PFSK-1 (cell line): Measurements from ENCODE around the gene PROSER3.

Source experiments
- FOXP2 ChIP-seq: optimal IDR thresholded peaks from 2 replicates; pipeline ENCODE3; 2011; ENCODE audit warnings: borderline replicate concordance, control low read depth, inconsistent platforms; ENCODE audit not compliant: insufficient read depth; ENCODE audit errors: extremely low read length, extremely low read depth
- POLR2AphosphoS5 ChIP-seq: IDR thresholded peaks from 2 replicates; pipeline ENCODE4 v1.6.1; 2012; ENCODE audit warnings: low read depth, mild to moderate bottlenecking, control low read depth, low read length, moderate library complexity
- REST ChIP-seq, 2 experiments: IDR thresholded peaks; 2 replicates each; pipeline versions ENCODE4 v1.6.1 to v1.8.0; 2011 to 2012; ENCODE audit warnings: low read depth in 2 of 2, low read length in 2 of 2, control low read depth in 1 of 2, inconsistent platforms in 1 of 2, mild to moderate bottlenecking in 1 of 2, moderate library complexity in 1 of 2; ENCODE audit not compliant: insufficient read depth in 1 of 2
- SIN3A ChIP-seq: IDR thresholded peaks from 2 replicates; pipeline ENCODE4 v1.6.1; 2012; ENCODE audit warnings: mild to moderate bottlenecking, low read length, moderate library complexity, borderline replicate concordance; ENCODE audit not compliant: insufficient read depth
- TAF1 ChIP-seq: IDR thresholded peaks from 2 replicates; pipeline ENCODE4 v1.6.1; 2012; ENCODE audit warnings: low read length, control low read depth, borderline replicate concordance; ENCODE audit not compliant: insufficient read depth

Gene PROSER3

GRCh38 chr19:35790981-35791813 is 33.2 kb downstream of the PROSER3 start:
- TF ChIP-seq REST (IDR thresholded peaks at IDR 0.05; ENCODE audit: insufficient read depth in 1 of 2, low read depth in 2 of 2, low read length in 2 of 2) (no peak), POLR2AphosphoS5 (no peak), SIN3A (no peak), TAF1 (no peak), FOXP2 (no peak)

- TF ChIP-seq REST (IDR thresholded peaks at IDR 0.05; ENCODE audit: insufficient read depth in 1 of 2, low read depth in 2 of 2, low read length in 2 of 2) (no peak), TAF1 (no peak), POLR2AphosphoS5 (no peak), SIN3A (no peak), FOXP2 (no peak)
Measured at GRCh38 chr19:35791814-35792279, 33.9 kb downstream of the PROSER3 start.

GRCh38 chr19:35792312-35792711 is 34.3 kb downstream of the PROSER3 start:
- TF ChIP-seq SIN3A (no peak), POLR2AphosphoS5 (no peak), REST (IDR thresholded peaks at IDR 0.05; ENCODE audit: insufficient read depth in 1 of 2, low read depth in 2 of 2, low read length in 2 of 2) (no peak), TAF1 (no peak), FOXP2 (no peak)

GRCh38 chr19:35792888-35793287 is 34.9 kb downstream of the PROSER3 start:
- no peak for TF ChIP-seq REST (IDR thresholded peaks at IDR 0.05; ENCODE audit: insufficient read depth in 1 of 2, low read depth in 2 of 2, low read length in 2 of 2)
- no peak for TF ChIP-seq TAF1
- no peak for TF ChIP-seq POLR2AphosphoS5
- no peak for TF ChIP-seq FOXP2
- TF ChIP-seq SIN3A = no peak
